Right renal pelvis (tissue), 4 donors: ENCODE data around the gene HELLS. TPM values are rescaled to one million over a fixed set of nuclear protein-coding genes. Genes with fewer than 3 reads are reported as not detected.
"Not testable (repeated sequence)": the region's sequence is repeated elsewhere in the genome, so short reads cannot be mapped to it uniquely, and the experiment has no call there.

ENCODE experiments used
- DNase-seq, 4 donors: peaks; one replicate each; pipeline ENCODE4 v3.0.0-alpha.2; 2013; ENCODE audit warnings: low read depth in 4 of 4, low spot score in 3 of 4, missing footprints in 1 of 4
- polyA plus RNA-seq, 4 donors: library from polyadenylated mRNA; unstranded; fragments of 120-200 nt; gene quantifications; one replicate each; pipeline ENCODE4 v1.2.1, GENCODE V29; 2013; ENCODE audit not compliant: insufficient read length in 4 of 4

HELLS gene
- polyA plus RNA-seq: 10 to 100 TPM; 25.2 to 35.5 (median 30.7) TPM

DNA sequence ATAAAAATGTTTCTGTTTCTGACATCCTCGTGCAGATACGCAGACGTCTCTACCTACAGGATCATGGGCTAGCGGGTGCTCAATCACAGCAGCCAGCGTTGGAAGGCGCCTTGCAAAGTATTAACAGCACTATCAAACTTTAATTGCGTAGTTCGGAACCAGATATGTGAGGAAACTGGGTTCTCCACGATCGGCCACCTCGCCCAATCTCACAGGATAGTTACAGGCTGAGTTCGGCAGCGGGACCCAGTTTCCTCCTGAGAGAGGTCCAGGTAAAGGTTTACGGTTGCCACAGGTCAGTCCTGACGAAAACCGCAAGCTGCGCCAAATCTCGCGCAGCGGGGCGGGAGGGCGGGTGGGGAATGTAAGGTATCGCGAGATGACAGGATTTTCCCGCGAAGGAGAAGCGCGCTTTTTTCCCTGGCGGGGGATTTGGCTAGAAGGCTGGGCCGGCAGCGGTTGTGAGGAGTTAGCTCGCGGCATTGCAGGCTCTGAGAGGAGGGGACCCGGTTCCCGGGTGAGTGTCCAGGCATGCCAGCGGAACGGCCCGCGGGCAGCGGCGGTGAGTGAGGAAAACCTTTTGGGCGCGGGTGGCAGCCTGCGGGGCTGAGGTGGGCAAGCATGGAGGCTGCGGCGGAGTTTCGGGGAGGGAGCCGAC is at the start of gene HELLS:
TSS of gene HELLS (plus strand) at position 398 of the 658 bp plus-strand sequence. CDS start at position 532, 134 bp downstream.
- DNase-seq: peak; percentile 81 to 87 (median 85)

- DNase-seq: no peak
Measured at GRCh38 chr10:94496010-94496409, 49.6 kb upstream of the HELLS start.

- no peak for DNase-seq
Measured at GRCh38 chr10:94496646-94497045, 48.9 kb upstream of the HELLS start.

- DNase-seq: no peak
Measured at GRCh38 chr10:94500063-94500462, 45.5 kb upstream of the HELLS start.

GRCh38 chr10:94521276-94522250 is 24.0 kb upstream of the HELLS start:
- no peak for DNase-seq

GRCh38 chr10:94524146-94524545 is 21.4 kb upstream of the HELLS start:
- no peak for DNase-seq

GRCh38 chr10:94524711-94525110 is 20.9 kb upstream of the HELLS start:
- DNase-seq: no peak

GRCh38 chr10:94531550-94531949 is 14.0 kb upstream of the HELLS start:
- DNase-seq: not testable (repeated sequence)

GRCh38 chr10:94533027-94533426 is 12.6 kb upstream of the HELLS start:
- no peak for DNase-seq

DNA sequence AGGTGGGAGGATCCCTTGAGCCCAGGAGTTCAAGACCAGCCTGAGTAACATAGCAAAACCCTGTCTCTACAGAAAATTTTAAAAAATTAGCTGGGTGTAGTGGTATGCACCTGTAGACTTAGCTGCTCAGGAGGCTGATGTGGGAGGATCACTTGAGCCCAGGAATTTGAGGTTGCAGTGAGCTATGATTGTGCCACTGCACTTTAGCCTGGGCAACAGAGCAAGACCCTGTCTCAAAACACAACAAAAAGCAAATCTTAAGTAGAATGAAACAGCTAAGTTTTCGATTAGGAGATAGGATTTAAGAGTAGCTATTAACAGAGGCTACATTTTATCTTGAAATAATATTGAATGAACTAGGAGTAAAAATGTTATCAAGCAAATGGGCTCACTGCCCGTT is 3.3 kb upstream of the HELLS start:
- not testable (repeated sequence) for DNase-seq

DNA sequence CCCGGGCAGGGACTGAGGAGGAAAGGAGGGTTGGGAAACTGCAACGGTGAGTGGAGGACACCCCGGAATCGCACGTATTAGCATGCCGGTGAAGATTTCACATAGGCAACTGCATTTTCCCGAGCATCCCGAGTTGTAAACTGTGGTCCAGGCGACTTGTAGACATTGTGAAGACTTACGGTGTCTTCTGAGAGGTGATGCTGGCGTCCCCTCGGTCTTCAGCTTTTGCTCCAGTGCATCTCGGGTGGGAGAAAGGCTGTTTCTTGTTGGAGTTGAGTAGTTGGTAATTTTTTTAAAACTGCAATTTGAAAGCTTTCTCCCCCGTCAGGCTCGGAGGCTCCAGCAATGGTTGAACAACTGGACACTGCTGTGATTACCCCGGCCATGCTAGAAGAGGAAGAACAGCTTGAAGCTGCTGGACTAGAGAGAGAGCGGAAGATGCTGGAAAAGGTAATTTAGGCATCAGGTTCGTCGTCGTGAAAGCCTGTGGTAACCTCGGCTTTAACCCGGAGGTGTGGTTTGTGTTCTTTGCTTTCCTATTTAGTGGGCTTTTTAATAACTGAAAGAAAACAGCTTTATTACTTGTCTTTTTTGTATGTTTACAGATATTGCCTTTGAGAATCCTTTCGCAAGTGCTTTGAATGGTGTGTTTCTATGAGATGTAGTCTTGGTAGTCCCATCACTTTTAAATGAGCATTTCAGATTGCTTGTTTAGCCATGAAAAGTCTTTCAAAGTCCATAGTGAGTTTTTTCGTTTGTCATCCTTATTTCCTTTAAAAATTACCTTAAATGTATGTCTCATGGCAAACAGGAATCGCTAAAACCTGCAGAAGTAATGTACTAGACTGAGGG is 687 bp downstream of the HELLS start:
- DNase-seq: peak in 1 of 4 donors; percentile 38

DNA sequence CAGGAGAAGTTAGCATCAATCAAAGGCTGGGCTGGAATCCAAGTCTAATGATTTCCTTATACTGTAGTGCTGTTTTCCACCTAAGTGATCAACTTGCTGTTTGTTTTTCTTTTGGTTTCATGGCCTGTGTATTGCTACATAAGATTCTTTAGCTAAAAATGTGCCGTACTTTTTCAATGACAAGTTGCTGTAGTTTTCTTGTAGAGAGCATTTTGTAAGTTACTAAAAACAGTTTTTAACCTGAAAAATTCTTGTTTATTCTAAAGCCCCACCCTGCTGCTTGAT is 1.3 kb downstream of the HELLS start:
- no peak for DNase-seq

DNA sequence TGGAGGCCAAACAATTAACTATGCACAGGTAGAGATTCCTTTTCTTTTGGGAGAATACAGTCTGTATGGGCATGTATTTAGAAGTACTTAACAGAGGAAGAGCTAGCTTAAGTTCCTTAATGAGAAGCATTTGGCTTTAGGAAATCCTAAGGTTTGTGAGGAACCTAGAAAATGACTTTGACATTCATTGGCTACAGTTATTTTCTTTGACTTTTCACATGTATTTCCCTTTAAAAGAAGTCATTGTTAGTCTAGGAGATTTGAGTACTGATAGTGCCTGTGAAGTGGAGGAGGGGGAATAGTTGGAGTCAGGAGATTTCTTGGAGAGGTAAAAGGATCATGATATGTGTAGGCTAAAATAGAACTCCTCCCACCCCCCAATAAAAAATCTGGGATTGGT is 3.6 kb downstream of the HELLS start:
- DNase-seq: no peak

DNA sequence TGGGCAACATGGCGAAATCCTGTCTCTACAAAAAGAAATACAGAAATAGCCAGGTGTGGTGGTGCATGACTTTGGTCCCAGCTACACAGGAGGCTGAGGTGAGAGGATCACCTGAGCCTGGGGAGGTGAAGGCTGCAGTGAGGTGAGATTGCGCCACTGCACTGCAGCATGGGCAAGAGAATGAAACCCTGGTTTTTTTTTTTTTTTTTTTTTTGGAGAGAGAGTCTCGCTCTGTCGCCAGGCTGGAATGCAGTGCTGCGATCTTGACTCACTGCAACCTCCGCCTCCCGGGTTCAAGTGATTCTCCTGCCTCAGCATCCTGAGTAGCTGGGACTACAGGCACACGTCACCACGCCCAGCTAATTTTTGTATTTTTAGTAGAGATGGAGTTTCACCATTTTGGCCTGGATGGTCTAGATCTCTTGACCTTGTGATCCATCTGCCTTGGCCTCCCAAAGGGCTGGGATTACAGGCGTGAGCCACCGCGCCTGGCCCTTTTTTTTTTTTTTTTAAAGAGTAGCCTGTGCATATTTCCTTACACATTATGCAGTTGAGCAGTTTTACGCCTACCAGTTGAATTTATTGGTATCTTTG is 22.2 kb downstream of the HELLS start:
- DNase-seq: not testable (repeated sequence)

DNA sequence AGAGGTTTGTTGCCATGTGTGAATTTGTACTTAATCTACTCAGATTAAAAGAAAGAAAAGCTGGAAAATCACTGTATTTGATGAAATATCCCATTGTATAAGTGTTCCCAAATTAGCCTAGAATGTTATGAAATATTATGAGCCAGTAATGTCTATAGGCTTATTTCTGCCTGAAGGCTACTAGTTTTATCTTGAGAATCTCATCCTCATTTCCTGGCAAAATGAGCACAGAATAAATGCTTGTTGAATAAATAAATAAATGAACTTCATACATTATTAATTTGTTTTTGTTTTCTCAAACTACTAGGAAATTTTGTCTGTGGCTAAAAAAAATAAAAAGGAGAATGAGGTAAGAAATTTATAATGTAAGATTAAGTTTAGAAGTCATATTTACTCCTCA is 25.5 kb downstream of the HELLS start:
- DNase-seq: no peak

GRCh38 chr10:94571528-94571927 is 25.9 kb downstream of the HELLS start:
- DNase-seq: no peak

DNA sequence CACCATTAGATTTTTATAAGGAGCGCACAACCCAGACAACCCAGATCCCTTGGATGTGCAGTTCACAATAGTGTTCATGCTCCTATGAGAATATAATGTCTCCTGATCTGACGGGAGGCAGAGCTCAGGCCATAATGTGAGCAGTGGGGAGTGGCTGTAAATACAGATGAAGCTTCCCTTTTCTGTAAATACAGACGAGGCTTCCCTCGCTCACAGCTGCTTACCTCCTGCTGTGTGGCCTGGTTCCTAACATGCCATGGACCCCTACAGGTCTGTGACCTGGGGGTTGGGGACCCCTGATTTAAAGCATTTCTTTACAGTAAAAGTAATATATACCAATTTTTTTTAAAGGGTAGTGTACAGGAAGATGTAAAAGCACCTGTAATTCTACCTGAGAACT is 33.2 kb downstream of the HELLS start:
- no peak for DNase-seq

DNA sequence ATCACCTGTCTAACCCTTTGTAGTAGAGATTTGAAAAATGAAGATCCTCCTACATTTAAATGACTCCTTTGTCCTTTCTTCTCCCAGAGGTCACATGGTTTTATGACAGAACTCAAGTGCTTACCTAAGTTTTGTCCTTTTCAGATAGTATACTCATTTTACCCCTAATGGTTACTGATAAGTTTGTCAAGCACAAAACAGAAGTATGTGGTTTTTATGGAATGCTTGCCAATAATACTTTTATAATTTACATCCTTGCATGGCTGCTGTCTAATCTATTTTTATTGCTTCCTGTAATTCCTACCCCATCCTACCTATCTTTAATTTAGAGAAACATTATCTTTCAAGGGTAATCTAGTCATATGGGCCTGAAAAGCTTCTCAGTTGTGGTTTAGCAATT is 37.5 kb downstream of the HELLS start:
- DNase-seq: no peak

- DNase-seq: no peak
Measured at GRCh38 chr10:94591461-94592205, 46.0 kb downstream of the HELLS start.
